DMS 273 (cell line): ENCODE data around the gene TBX2.
"Not testable (repeated sequence)": the region's sequence is repeated elsewhere in the genome, so short reads cannot be mapped to it uniquely, and the experiment has no call there.

ENCODE experiments used
- DNase-seq: peaks from one replicate; lab custom pipeline; 2025; ENCODE audit not compliant: unreplicated experiment; lab: John Stamatoyannopoulos, UW

Gene TBX2

DNA sequence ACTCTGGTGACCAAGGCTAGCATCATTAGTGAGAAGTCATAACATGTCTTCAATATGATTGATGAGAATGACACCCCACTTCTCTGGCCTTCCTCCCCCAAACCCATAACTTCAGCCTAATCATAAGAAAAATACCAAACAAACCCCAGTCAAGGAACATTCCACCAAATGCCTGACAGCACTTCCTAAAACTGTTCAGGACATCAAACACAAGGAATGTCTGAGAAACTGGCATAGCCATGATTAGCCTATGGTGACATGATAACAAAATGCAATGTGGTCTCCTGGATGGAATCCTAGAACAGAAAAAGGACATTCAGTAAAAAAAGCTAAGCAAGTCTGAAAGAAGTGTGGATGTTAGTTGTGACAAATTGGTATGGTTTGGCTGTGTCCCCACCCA is 27.9 kb downstream of the TBX2 start:
- DNase-seq: no peak

DNA sequence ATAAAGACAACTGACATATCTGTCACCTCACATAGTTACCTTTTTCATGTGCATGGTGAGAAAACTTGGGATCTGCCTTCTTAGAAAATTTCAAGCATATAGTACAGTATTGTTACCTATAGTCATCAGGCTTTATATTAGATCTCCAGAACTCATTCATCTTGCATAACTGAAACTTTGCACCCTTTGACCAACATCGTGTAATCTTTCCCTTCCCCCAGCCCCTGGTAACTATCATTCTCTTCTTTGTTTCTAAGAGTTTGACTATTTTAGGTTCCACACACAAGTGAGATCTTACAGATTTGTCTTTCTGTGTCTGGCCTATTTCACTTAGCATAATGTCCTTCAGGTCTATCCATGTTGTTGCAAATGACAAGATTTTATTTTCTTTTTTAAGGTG is 29.6 kb downstream of the TBX2 start:
- DNase-seq: no peak

DNA sequence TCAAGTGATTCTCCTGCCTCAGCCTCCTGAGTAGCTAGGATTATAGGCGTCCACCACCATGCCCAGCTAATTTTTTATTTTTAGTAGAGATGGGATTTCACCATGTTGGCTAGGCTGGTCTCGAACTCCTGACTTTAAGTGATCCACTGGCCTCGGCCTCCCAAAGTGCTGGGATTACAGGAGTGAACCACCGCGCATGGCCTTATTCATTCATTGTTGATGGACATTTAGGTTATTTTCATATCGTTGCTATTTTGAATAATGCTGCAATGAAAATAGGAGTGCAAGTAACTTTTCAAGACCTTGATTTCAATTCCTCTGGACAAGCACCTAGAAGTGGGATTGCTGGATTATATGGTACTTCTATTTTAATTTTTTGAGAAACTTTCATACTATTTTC is 30.2 kb downstream of the TBX2 start:
- not testable (repeated sequence) for DNase-seq

DNA sequence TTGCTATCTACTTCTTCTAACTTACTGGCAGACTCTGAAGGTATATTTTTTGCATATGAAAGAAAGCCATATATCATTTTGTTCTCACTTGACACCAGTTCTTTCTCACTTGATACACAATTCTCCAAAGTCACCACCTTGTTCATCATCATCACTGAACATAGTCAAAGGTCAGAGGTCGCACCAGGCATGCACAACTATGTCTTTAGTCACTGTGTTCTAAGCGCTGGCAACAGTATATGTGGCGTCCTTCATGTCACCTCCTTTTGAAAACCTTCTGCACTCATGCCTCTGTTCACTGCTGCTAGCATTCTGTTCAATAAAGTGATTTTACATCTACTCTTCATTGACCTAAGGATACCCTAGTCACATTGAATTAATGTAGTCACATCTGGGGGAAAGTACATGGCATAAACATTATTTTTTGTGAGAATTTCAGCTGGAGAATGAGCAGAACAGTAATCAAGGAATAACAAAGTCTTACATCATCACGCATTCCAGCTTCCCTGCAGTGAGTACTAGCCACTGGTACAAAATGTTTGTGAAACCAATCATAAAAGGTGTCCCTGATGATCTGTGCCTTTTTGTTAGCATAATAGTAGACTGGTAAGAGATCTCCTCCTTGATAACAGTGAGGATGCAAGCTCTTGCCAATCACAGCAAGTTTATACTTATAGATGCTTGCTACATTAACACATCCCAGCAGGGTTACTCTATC is 32.1 kb downstream of the TBX2 start:
- DNase-seq: no peak

DNA sequence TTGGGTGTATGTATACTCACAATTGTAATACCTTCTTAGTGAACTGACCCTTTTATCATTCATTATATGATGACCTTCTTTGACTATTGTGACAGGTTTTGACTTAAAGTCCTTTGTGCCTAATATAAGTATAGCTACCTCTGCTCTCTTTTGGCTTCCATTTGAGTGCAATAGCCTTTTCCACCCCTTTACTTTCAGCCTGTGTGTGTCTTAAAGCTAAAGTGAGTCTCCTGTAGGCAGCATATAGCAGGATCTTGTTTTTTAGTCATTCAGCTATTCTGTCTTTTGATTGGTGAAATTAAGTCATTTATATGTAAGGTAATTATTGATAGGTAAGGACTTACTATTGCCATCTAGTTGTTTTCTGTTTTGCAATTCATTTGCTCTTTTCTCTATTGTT is 36.6 kb downstream of the TBX2 start:
- no peak for DNase-seq

DNA sequence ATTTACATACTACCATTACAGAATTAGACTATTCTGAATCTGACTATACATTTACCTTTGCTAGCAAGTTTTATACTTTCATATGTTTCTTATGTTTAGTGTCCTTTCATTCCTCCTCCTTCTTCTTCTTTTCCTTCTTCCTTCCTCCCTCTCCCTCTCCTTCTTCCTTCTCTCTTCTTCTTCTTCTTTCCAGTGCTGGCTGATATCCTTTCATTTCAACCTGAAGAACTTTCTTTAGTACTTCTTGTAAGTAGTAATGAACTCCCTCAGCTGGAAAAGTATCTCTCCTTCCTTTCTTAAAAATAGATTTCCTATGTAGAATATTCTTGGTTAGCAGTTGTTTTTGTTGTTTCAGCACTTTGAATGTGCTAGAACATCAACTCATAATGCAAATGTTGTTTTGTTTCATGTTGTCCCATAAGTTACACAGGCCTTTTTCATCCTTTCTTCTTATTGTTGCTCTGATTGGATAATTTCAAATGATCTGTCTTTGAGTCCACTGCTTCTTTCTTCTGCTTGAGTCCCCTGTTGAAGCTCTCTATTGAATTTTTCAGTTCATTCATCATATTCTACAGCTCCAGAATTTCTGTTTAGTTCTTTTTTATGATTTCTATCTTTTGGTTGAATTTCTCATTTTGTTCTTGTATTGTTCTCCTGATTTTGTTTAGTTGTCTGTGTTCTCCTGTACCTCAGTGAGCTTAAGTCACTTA is 37.5 kb downstream of the TBX2 start:
- no peak for DNase-seq

DNA sequence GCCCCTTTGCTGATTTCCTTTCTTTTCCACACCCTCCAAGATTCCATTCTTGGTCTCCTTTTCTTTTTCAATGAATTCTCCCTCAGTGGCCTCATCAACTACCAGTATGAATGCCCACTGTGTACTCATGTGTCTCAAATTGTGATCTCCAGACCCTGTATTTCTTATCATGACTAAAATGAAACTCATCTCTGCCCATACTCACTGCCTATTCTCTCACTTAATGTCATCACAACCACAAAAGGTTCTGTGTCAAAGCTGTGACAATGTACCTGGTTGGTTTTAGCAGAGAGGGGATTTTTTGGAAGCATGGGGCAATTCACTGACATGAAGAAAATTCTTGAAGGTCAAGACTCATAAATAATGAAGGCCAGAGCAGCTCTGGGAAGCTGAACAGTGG is 41.1 kb downstream of the TBX2 start:
- DNase-seq: no peak

DNA sequence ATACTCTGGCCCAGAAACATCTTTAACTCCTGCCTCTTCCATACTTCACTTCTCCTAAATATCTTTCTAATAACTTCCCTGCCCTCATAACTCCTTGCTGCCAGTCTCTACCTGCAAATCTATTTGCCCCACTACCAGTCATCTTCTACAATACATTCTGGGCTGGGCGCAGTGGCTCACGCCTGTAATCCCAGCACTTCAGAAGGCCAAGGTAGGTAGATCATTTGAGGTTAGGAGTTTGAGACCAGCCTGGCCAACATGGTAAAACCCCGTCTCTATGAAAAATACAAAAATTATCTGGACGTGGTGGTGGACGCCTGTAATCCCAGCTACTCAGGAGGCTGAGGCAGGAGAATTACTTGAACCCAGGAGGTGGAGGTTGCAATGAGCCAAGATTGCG is 41.9 kb downstream of the TBX2 start:
- DNase-seq: not testable (repeated sequence)

DNA sequence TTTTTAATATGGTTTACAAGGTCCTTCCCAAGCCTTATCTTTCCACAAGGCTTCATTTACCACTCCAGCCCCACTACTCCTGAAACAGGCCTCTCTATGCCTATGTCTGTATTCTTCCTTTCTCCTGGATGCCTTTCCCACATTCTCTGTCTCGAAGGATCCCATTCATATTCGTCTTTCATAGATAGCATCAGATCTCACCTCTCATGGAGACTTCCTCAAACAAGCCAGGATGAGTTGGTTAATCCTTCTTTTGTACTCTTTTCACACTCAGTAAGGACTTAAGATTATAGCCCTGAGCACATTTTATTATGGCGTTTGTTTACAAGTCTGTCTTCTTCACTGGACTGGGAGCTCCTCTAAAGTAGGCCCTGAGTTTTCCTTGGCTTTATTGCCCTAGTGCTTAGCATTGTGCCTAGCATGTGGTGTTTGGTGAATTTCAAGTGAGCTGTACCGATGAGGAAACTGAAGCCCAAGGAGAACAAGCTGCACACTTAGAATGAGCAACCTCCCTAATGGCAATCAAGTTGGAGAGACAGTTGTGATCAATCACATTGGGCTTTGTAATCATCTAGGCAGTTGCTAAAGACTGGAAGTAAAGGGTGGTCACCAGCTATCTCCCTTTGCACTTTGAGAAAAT is 42.6 kb downstream of the TBX2 start:
- no peak for DNase-seq

DNA sequence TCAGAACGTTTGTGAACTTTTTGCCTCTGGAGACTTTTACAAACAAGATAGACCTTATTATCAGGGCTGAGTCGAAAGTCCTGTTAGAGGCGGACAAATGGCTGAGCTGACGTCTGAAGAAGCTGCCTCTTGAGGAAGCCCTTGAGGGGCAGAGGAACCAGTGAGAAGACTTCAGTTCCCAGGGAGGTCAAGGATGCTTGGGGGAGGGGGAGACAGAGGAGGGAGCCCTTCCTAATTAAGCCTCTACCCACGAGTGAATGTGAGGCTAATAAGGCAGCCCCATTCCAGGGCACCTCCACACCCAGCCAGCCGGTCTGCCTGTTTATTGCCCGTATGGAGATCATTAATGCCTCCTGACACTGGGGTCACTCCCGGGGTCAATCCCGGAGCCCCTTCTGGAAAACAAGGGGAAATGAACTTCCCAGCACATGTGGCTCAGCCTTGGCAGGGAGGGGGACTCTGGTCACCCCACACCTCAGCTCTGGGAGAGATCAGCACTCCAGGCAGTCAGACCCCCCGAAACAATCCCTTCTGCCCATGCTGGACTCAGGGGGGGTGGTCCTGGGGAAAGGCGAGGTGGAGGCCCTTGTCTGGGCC is 43.3 kb downstream of the TBX2 start:
- no peak for DNase-seq

DNA sequence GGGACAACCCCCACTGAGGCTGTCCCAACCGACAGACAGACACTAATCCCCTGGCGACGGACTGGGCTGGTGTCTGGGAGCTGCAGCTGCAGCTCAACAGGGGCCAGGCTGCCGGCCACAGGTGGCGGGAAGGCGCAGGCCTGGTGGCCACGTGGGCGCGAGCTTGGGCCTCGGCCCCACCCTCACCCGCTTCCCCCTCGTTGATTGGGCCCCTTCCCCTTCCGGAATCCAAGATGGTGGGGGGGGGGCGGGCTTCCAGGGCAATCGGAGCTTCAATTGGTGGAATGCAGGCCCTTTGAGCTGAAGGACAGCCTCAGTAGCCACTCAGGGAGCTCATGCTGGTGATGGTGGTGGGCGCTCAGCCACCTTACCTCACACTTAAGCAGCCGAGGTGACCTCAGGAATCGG is 43.8 kb downstream of the TBX2 start:
- no peak for DNase-seq

DNA sequence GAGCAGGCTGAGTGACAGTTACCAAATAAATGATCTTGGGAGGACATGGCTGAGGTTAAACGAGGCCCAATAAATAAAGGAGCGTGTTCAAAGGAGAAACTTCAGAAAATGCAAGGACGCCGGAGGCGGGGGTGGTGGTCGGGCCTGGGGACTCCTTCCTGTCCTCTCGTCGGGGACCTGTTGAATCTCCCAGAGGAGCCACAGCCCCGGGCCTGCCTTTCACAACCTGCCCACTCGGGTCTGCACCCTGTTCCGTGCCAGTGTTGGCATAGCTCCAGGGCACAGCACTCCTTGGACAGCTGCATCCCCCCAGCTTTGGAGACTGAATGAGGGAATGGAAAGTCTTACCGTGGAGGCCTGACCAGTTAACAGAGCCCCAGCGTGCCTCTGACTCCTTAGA is 44.4 kb downstream of the TBX2 start:
- no peak for DNase-seq

DNA sequence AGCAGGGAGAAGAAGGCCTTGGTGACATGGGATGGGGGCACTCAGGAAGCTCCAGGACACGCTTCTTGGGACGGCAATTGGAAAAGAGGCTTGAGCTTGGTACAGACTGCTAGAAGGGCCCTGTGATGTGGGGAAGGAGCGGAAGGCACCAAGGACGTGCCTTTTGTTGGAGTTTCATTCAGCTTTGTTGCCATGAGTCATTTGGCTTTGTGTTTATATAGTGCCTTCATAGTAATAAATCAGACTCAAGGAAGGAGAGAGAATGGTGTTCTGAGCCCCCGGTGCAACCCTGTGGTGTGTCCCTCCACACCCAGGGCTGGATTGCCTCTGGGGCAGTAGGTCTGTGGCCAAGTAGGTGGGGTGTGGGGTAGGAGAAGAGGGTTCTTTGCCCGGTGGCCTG is 45.2 kb downstream of the TBX2 start:
- DNase-seq: no peak

DNA sequence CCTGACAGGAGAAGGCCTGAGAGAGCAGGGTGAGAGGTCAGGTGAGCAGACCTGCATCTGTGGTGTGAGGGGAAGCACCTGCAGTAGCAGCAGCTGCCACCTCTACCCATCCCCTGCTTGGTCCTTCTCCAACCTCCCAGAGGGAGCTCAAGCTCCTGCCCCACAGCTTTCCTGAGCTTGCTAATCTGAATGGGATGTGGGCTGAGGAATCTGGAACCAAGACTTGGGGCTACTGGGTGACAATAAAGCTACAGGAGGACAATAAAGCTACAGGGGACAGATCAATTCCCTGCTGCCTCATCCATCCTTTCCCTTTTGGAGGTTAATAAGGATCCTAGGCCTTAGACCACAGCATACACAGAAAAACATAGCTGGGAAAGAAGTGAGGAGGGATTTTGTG is 47.7 kb downstream of the TBX2 start:
- no peak for DNase-seq

DNA sequence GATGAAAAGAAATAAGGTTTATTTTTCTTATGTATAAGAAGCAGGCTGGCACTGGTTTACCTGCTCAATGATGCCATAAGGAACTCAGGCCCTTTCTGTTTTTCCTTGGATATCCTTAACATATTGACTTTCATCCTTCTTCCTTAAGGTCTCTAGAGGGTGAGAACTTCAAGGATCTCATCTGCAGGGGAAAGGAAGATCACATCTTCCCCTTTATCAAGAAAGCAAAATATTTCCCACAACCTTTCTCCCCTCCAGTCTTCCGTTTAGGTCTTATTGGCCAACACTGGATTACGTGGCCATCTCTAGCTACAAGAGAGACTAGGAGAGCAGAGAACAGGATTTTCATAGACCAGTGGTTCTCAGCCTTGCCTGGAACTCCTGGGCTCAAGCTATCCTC is 48.4 kb downstream of the TBX2 start:
- no peak for DNase-seq

DNA sequence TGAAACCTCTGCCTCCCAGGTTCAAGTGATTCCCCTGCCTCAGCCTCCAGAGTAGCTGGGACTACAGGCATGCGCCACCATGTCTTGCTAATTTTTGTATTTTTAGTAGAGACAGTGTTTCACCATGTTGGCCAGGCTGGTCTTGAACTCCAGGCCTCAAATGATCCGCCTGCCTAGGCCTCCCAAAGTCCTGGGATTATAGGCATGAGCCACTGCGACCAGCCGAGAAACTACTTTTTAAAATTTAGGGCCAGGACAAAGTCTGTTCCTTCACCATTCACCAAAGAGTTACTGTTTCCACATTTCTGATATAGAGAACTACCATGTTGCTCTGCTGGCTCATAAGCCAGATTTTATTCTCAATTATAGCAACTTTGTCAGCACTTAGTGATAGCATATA is 49.5 kb downstream of the TBX2 start:
- not testable (repeated sequence) for DNase-seq

DNA sequence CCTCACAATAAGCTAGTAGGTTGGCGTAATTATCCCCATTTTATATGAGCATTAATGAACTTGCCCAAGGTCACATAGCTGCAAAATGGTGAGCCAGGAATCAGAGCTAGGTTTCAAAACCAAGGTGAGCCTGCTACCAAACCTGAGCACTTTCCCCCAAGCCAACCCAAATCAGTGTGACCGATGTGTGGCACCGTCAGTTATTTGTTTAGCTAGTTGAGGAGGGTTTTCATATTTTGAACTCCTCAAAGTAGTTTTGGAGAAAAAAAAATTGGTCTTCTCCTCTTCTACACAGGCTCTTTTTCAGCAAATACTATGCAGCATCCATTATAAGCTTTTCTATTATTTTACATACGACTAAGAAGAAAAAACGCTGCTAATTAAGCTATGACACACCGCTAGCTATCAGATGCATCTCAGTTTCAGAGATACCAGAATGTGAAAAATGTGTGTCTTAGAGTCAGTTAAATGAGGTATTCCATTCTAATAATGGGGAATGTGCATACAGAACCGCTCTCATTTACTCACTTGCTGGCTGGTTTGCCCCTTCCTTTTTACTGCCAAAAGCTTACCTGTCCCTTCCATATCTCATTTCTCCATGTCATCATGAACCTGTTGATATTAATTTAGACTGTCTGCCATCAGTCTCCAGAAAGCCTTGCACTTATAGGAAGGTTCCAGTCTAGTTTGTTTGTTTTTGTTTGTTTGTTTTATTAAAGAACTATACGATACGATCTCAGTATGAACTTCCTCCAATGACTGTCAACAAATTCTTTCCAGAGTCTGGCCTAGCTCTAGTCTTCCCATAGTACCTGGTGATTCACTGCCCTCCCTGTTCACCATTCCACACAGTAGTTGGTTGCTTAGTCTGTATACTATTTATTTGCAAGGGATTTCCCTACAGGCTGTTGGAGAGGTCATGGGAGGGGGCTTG is 50.3 kb downstream of the TBX2 start:
- DNase-seq: no peak

DNA sequence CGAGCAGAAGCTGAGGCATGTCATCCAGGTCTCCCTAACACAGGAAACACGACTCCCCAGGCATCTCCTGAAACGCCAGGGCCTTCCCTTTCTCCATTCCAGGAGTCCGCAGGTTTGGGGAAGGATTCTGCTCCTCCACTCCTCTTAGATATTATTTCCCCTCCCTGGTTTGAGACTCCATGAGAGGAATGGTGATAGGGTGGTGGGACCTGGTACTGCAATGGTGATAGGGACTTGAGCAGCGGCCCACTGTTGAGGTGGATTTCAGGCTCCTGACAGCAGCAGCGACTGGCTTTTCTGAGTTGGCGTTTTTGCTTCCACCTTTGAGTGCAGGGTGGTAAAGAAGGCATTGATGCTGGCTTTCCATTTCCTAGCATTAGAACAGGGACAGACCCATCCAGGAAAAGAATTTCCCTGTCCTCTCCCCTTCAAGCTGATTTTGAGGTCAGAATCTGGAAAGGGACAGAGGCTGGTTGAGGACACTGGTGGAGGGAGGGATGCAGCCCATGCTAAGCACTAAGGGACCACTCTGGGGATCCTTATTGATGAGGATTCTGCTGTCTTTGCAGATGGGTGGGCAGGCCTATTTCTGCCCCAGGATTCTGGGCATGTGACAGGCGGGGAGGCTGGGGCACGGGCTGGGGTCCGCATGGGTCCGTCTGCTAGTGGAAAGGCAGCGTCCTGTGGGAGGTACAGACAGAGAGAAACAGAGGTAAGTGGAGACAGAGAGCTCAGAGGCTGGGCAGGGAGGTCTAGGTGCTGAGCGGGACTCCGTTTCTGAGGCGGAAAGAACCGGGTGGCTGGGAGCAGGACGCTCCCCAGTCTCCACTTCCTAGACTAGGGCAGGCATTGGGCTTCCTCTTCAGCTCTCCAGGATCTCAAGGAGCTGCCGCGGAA is 51.2 kb downstream of the TBX2 start:
- DNase-seq: no peak

DNA sequence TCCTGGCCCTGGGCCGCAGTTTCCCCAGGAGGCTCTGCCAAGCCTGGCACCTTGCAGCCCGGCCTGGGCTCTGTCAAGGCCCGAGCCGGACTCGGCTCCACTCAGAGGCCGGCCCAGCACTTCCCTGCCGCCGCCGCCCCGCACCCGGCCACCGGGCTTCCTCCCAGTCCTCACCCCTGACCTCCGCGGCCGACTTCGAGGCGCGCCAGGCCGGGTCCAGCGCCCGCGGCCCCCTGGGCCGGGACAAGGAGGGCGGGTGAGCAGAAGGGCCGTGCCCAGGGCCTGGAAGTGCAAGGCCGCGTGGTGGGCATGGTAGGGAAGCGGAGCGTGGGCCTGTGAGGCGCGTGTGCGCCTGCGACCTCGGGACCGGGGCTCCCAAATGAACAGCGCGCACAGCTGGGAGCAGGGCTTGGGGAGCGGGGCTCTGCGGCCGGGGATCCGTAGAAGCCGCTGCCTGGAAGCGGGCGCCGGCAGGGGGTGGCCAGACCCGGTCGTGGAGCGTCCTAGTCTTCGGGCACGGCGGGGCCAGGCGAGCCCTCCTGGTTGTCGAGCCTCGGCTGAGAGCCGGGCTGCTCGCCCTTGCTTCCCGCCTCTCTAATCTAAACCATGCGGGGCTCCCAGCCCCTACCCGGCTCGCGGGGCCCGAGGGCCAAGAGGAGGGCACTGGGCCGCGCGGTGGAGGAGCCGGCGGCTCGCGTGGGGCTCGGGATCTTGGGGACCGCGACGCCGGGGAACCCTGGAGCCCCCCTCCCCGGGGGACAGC is 52.1 kb downstream of the TBX2 start:
- no peak for DNase-seq
